WTC11 (cell line): ENCODE measurements around the gene CDCP1. TPM values are rescaled to one million over a fixed set of nuclear protein-coding genes. Genes with fewer than 3 reads are reported as not detected.

ENCODE experiments used
- ATAC-seq: fragments of 200-7000 bp; cut with Tn5 transposase; 2 replicates; pipeline ENCODE4 v1.10.0; 2021; ENCODE audit warnings: mild to moderate bottlenecking, moderate library complexity
- CTCF ChIA-PET: fragments of 300-600 bp; sonication (Branson Sonifier 250); formaldehyde crosslinking; loops from one replicate; lab custom pipeline; 2021; ENCODE audit warnings: antibody characterized with exemption; lab: Charles Lee
- POLR2A ChIA-PET: fragments of 350-600 bp; sonication (Branson Sonifier 250); formaldehyde crosslinking; loops from one replicate; lab custom pipeline; 2021; ENCODE audit warnings: antibody characterized with exemption; lab: Charles Lee
- DNase-seq: peaks from one replicate; pipeline ENCODE4 v3.0.0; 2021; ENCODE audit warnings: low spot score
- H3K27ac Mint-ChIP-seq: 2 replicates; pipeline ENCODE4 v1.8.0; 2021; ENCODE audit warnings: mixed read lengths
- H3K27me3 Mint-ChIP-seq: 2 replicates; pipeline ENCODE4 v1.8.0; 2021; ENCODE audit warnings: low read depth, mild to moderate bottlenecking, moderate library complexity, mixed read lengths
- H3K36me3 Mint-ChIP-seq: 2 replicates; pipeline ENCODE4 v1.8.0; 2021; ENCODE audit warnings: mixed read lengths
- H3K4me1 Mint-ChIP-seq: 2 replicates; pipeline ENCODE4 v1.8.0; 2022; ENCODE audit warnings: mixed read lengths
- H3K4me3 Mint-ChIP-seq: 2 replicates; pipeline ENCODE4 v1.8.0; 2021; ENCODE audit warnings: mild to moderate bottlenecking, moderate library complexity, mixed read lengths
- H3K9me3 Mint-ChIP-seq: 2 replicates; pipeline ENCODE4 v1.8.0; 2021; ENCODE audit warnings: mixed read lengths
- E2F4 ChIP-seq: sonication (generic); formaldehyde crosslinking; IDR thresholded peaks from 2 replicates; pipeline ENCODE4 v1.8.1; 2022; ENCODE audit warnings: low read depth, mild to moderate bottlenecking, moderate library complexity, missing genetic modification reagents, borderline replicate concordance
- ESRRA ChIP-seq: sonication (generic); formaldehyde crosslinking; IDR thresholded peaks from 2 replicates; pipeline ENCODE4 v1.8.1; 2022; ENCODE audit warnings: mild to moderate bottlenecking, missing genetic modification reagents, borderline replicate concordance
- FOXP4 ChIP-seq: sonication (generic); formaldehyde crosslinking; IDR thresholded peaks from 2 replicates; pipeline ENCODE4 v1.8.0; 2022; ENCODE audit warnings: mild to moderate bottlenecking, missing genetic modification reagents
- GTF2I ChIP-seq: fragments of 250-450 bp; sonication (Bioruptor Pico); conservative IDR thresholded peaks from 2 replicates; pipeline ENCODE4 v1.4.0; 2021; ENCODE audit warnings: mild to moderate bottlenecking
- HMGA2 ChIP-seq: fragments of 250-450 bp; sonication (Bioruptor Pico); IDR thresholded peaks from 2 replicates; pipeline ENCODE4 v1.4.0; 2021; ENCODE audit warnings: mild to moderate bottlenecking, moderate library complexity
- JUN ChIP-seq: sonication (generic); formaldehyde crosslinking; IDR thresholded peaks from 2 replicates; pipeline ENCODE4 v1.8.0; 2023; ENCODE audit warnings: mild to moderate bottlenecking, missing genetic modification reagents
- MAX ChIP-seq: sonication (generic); formaldehyde crosslinking; IDR thresholded peaks from 2 replicates; pipeline ENCODE4 v1.8.0; 2022; ENCODE audit warnings: mild to moderate bottlenecking, missing genetic modification reagents
- MLX ChIP-seq: sonication (generic); formaldehyde crosslinking; IDR thresholded peaks from 2 replicates; pipeline ENCODE4 v1.8.1; 2023; ENCODE audit warnings: mild to moderate bottlenecking, missing genetic modification reagents, moderate library complexity
- NFATC4 ChIP-seq: fragments of 250-450 bp; sonication (Bioruptor Pico); IDR thresholded peaks from 2 replicates; pipeline ENCODE4 v1.9.0; 2021; ENCODE audit warnings: mild to moderate bottlenecking
- NR1H2 ChIP-seq: sonication (generic); formaldehyde crosslinking; IDR thresholded peaks from 2 replicates; pipeline ENCODE4 v1.9.0; 2021; ENCODE audit warnings: mild to moderate bottlenecking, moderate library complexity, missing genetic modification reagents
- PREB ChIP-seq: sonication (generic); formaldehyde crosslinking; IDR thresholded peaks from 2 replicates; pipeline ENCODE4 v1.8.1; 2022; ENCODE audit warnings: mild to moderate bottlenecking, missing genetic modification reagents, moderate library complexity, borderline replicate concordance
- PRRX2 ChIP-seq: fragments of 250-450 bp; sonication (Bioruptor Pico); IDR thresholded peaks from 2 replicates; pipeline ENCODE4 v1.8.0; 2021; ENCODE audit warnings: mild to moderate bottlenecking
- RELA ChIP-seq: sonication (generic); formaldehyde crosslinking; IDR thresholded peaks from 2 replicates; pipeline ENCODE4 v1.8.1; 2022; ENCODE audit warnings: missing genetic modification reagents, mild to moderate bottlenecking, borderline replicate concordance
- STAT6 ChIP-seq: sonication (generic); formaldehyde crosslinking; conservative IDR thresholded peaks from 2 replicates; pipeline ENCODE4 v1.8.1; 2023; ENCODE audit warnings: mild to moderate bottlenecking, low read depth, missing genetic modification reagents, moderate library complexity
- TEAD1 ChIP-seq: sonication (generic); formaldehyde crosslinking; IDR thresholded peaks from 2 replicates; pipeline ENCODE4 v1.8.0; 2022; ENCODE audit warnings: mild to moderate bottlenecking, missing genetic modification reagents
- TP53 ChIP-seq: sonication (generic); formaldehyde crosslinking; IDR thresholded peaks from 2 replicates; pipeline ENCODE4 v1.8.1; 2023; ENCODE audit warnings: mild to moderate bottlenecking, missing genetic modification reagents
- USF1 ChIP-seq: sonication (generic); formaldehyde crosslinking; IDR thresholded peaks from 2 replicates; pipeline ENCODE4 v1.8.0; 2022; ENCODE audit warnings: mild to moderate bottlenecking, missing genetic modification reagents
- ZNF121 ChIP-seq: sonication (generic); formaldehyde crosslinking; IDR thresholded peaks from 2 replicates; pipeline ENCODE4 v1.8.0; 2023; ENCODE audit warnings: missing genetic modification reagents
- ZNF263 ChIP-seq: sonication (generic); formaldehyde crosslinking; IDR thresholded peaks from 2 replicates; pipeline ENCODE4 v1.8.1; 2022; ENCODE audit warnings: low read depth, mild to moderate bottlenecking, moderate library complexity, missing genetic modification reagents
- ZNF423 ChIP-seq: fragments of 250-450 bp; sonication (Bioruptor Pico); IDR thresholded peaks from 2 replicates; pipeline ENCODE4 v2.1.2; 2022; ENCODE audit warnings: mild to moderate bottlenecking, moderate library complexity
- ZNF425 ChIP-seq: fragments of 250-450 bp; sonication (Bioruptor Pico); conservative IDR thresholded peaks from 2 replicates; pipeline ENCODE4 v1.9.0; 2021; ENCODE audit warnings: mild to moderate bottlenecking
- ZNF512 ChIP-seq: sonication (generic); formaldehyde crosslinking; IDR thresholded peaks from 2 replicates; pipeline ENCODE4 v1.8.1; 2022; ENCODE audit warnings: missing genetic modification reagents, borderline replicate concordance
- total RNA-seq: library from RNA; stranded (reverse); gene quantifications from 3 replicates; pipeline ENCODE4 v1.2.3, GENCODE V29; 2021

The CDCP1 gene
- total RNA-seq, 1 experiment from 2014 or later: 14.6 TPM

GRCh38 chr3:45103753-45104714 lies 42.1 kb downstream of the CDCP1 start:
- Mint-ChIP-seq H3K27ac (no peak overlapping the region), H3K4me3 (no peak overlapping the region), H3K36me3 (peaks cover 19% of the 10 kb centered on the region), H3K9me3 (no peaks in the 10 kb centered on the region)
- TF ChIP-seq PRRX2 (CRISPR knock-in tag) (no peak), GTF2I (no peak), USF1 (CRISPR knock-in tag) (no peak), STAT6 (CRISPR knock-in tag) (no peak), ZNF425 (CRISPR knock-in tag) (no peak), TP53 (CRISPR knock-in tag) (no peak), ZNF423 (no peak), HMGA2 (no peak), ZNF121 (CRISPR knock-in tag) (no peak), ESRRA (CRISPR knock-in tag) (no peak), JUN (no peak), ZNF263 (no peak), TEAD1 (CRISPR knock-in tag) (no peak), PREB (CRISPR knock-in tag) (no peak), NFATC4 (CRISPR knock-in tag) (no peak), RELA (no peak), MLX (CRISPR knock-in tag) (no peak)
- TF ChIP-seq, all 79 proteins: peak for 0
- CTCF ChIA-PET: no interaction called here
- no peak for ATAC-seq
- POLR2A ChIA-PET: no interaction called here
- Mint-ChIP-seq H3K4me1 (no peaks in the 10 kb centered on the region), H3K27me3 (no peaks in the 10 kb centered on the region)
- no peak for DNase-seq

GRCh38 chr3:45103334-45103733 lies 42.8 kb downstream of the CDCP1 start:
- 0 out of 2 replicates have a peak overlapping the region, but pooled peaks have one; percentile 38 for H3K27ac Mint-ChIP-seq
- ATAC-seq (no peak), DNase-seq (no peak)
- H3K4me1 Mint-ChIP-seq: no peaks in the 10 kb centered on the region
- peaks cover 19% of the 10 kb centered on the region for H3K36me3 Mint-ChIP-seq
- ChIA-PET CTCF (no interaction called here), POLR2A (no interaction called here)
- no peaks in the 10 kb centered on the region for H3K27me3 Mint-ChIP-seq
- no peak overlapping the region for H3K4me3 Mint-ChIP-seq
- no peaks in the 10 kb centered on the region for H3K9me3 Mint-ChIP-seq
- TF ChIP-seq MAX (CRISPR knock-in tag) (no peak), FOXP4 (CRISPR knock-in tag) (no peak), ZNF423 (no peak), E2F4 (CRISPR knock-in tag) (no peak), ZNF512 (CRISPR knock-in tag) (no peak), NR1H2 (CRISPR knock-in tag) (no peak), HMGA2 (no peak)
